ENCODE measurements around the gene RAB26.
"Not testable (repeated sequence)": the region's sequence is repeated elsewhere in the genome, so short reads cannot be mapped to it uniquely, and the experiment has no call there.

- TF ChIP-seq ZSCAN4 (tag by site-specific recombination; IDR thresholded peaks at IDR 0.05); ZNF214 (tag by site-specific recombination; IDR thresholded peaks at IDR 0.05; ENCODE audit: borderline replicate concordance); ZNF561 (tag by site-specific recombination; IDR thresholded peaks at IDR 0.05; ENCODE audit: borderline replicate concordance); KLF7 (tag by site-specific recombination; IDR thresholded peaks at IDR 0.05; ENCODE audit: borderline replicate concordance); PRDM10 (tag by site-specific recombination; IDR thresholded peaks at IDR 0.05); CTCF (tag by site-specific recombination; IDR thresholded peaks at IDR 0.05); ZNF140 (tag by site-specific recombination; IDR thresholded peaks at IDR 0.05); ZNF610 (tag by site-specific recombination; IDR thresholded peaks at IDR 0.05; ENCODE audit: borderline replicate concordance); ZNF596 (tag by site-specific recombination; IDR thresholded peaks at IDR 0.05); ZNF639 (tag by site-specific recombination; IDR thresholded peaks at IDR 0.05); REST (tag by site-specific recombination; IDR thresholded peaks at IDR 0.05); EGR2 (tag by site-specific recombination; IDR thresholded peaks at IDR 0.05; ENCODE audit: low read depth); ZNF274 (IDR thresholded peaks at IDR 0.05; ENCODE audit: low read length); ZNF274 (tag by site-specific recombination; IDR thresholded peaks at IDR 0.05; ENCODE audit: borderline replicate concordance): not testable (repeated sequence)
Observed at GRCh38 chr16:2110332-2111008, 38.0 kb upstream of the RAB26 start.

All from HEK293 (cell line).